H1 (cell line): ENCODE measurements around the gene DNTTIP2. TPM values are rescaled to one million over a fixed set of nuclear protein-coding genes. Genes with fewer than 3 reads are reported as not detected.

Experiments
- CTCF ChIA-PET: fragments of 300-600 bp; sonication (Branson Sonifier 250); formaldehyde crosslinking; loops from one replicate; lab custom pipeline; 2021; ENCODE audit not compliant: partially characterized antibody; lab: Charles Lee
- POLR2A ChIA-PET: fragments of 300-600 bp; sonication (Branson Sonifier 250); formaldehyde crosslinking; loops from one replicate; lab custom pipeline; 2021; ENCODE audit warnings: inconsistent platforms; ENCODE audit not compliant: partially characterized antibody; lab: Charles Lee
- DNase-seq, 2 experiments: peaks; one replicate each; pipeline versions ENCODE4 v3.0.0 to v3.0.0-alpha.2; 2010 to 2022; ENCODE audit warnings: low spot score in 2 of 2, low read depth in 1 of 2, mixed read lengths in 1 of 2
- FAIRE-seq: peaks from 2 replicates; lab custom pipeline; 2011; peaks lifted over from hg19 to GRCh38; lab: Jason Lieb, UNC
- H2AFZ ChIP-seq: 2 replicates; pipeline ENCODE4 v1.8.1; 2012; ENCODE audit warnings: low read length, inconsistent platforms
- H2AK5ac ChIP-seq: 2 replicates; pipeline ENCODE4 v1.6.1; 2013; ENCODE audit warnings: low read depth, low read length
- H2BK120ac ChIP-seq: replicated peaks from 2 replicates; pipeline ENCODE3; 2013; ENCODE audit warnings: low read depth, low read length, inconsistent platforms
- H2BK12ac ChIP-seq: 2 replicates; pipeline ENCODE4 v1.6.1; 2013; ENCODE audit warnings: low read depth, low read length
- H2BK15ac ChIP-seq: 2 replicates; pipeline ENCODE4 v1.6.1; 2013; ENCODE audit warnings: low read length
- H2BK20ac ChIP-seq: 2 replicates; pipeline ENCODE4 v1.6.1; 2013; ENCODE audit warnings: low read length
- H2BK5ac ChIP-seq: 2 replicates; pipeline ENCODE4 v1.6.1; 2013; ENCODE audit warnings: low read depth, low read length
- H3K14ac ChIP-seq: 2 replicates; pipeline ENCODE4 v1.6.1; 2013; ENCODE audit warnings: inconsistent platforms; ENCODE audit not compliant: insufficient read length
- H3K18ac ChIP-seq: 2 replicates; pipeline ENCODE4 v1.6.1; 2013; ENCODE audit warnings: low read length; ENCODE audit errors: extremely low read depth
- H3K23ac ChIP-seq: 2 replicates; pipeline ENCODE4 v1.6.1; 2013; ENCODE audit warnings: inconsistent platforms; ENCODE audit not compliant: insufficient read length
- H3K23me2 ChIP-seq: 2 replicates; pipeline ENCODE4 v1.6.1; 2013; ENCODE audit warnings: low read depth, low read length
- H3K27ac ChIP-seq: 2 replicates; pipeline ENCODE4 v1.6.1; 2011; ENCODE audit warnings: low read depth, low read length, inconsistent platforms
- H3K27me3 ChIP-seq, 4 experiments: replicated peaks in 1 of 4; 1 replicate in 1 of 4; 2 replicates in 3 of 4; pipeline versions ENCODE4 v1.6.1 to v1.8.1; 2011 to 2013; ENCODE audit warnings: low read length in 3 of 4, mild to moderate bottlenecking in 3 of 4, inconsistent platforms in 2 of 4, mixed read lengths in 2 of 4, moderate library complexity in 1 of 4; ENCODE audit not compliant: control insufficient read depth in 3 of 4, insufficient read depth in 3 of 4; ENCODE audit errors: extremely low read depth in 1 of 4
- H3K36me3 ChIP-seq, 4 experiments: 2 replicates each; pipeline versions ENCODE4 v1.6.1 to v1.8.1; 2011 to 2013; ENCODE audit warnings: mild to moderate bottlenecking in 4 of 4, low read length in 3 of 4, moderate library complexity in 2 of 4, control low read depth in 1 of 4, inconsistent platforms in 1 of 4; ENCODE audit not compliant: insufficient read depth in 4 of 4, control insufficient read depth in 2 of 4
- H3K4ac ChIP-seq: replicated peaks from 2 replicates; pipeline ENCODE3; 2013; ENCODE audit warnings: low read length, low read depth, mixed read lengths, inconsistent platforms; ENCODE audit not compliant: insufficient read length
- H3K4me1 ChIP-seq, 4 experiments: replicated peaks in 1 of 4; 1 replicate in 1 of 4; 2 replicates in 3 of 4; pipeline versions ENCODE4 v1.6.1 to v1.8.1; 2011 to 2013; ENCODE audit warnings: low read length in 3 of 4, inconsistent platforms in 2 of 4, mixed read lengths in 1 of 4; ENCODE audit not compliant: insufficient read depth in 4 of 4, control insufficient read depth in 3 of 4
- H3K4me2 ChIP-seq, 2 experiments: 2 replicates each; pipeline versions ENCODE4 v1.6.1 to v1.8.1; 2011 to 2013; ENCODE audit warnings: low read depth in 2 of 2, low read length in 2 of 2, control low read depth in 1 of 2, inconsistent platforms in 1 of 2, mild to moderate bottlenecking in 1 of 2; ENCODE audit not compliant: insufficient read depth in 1 of 2
- H3K4me3 ChIP-seq, 4 experiments: fragments of 200-600, 300-600 bp in 1 of 4; sonication (generic), shearing (Covaris generic), sonication (Bioruptor Twin) in 1 of 4; 2 replicates each; pipeline versions ENCODE4 v1.5.1 to v1.8.1; 2011 to 2016; ENCODE audit warnings: low read length in 4 of 4, low read depth in 3 of 4, control low read depth in 2 of 4, inconsistent platforms in 2 of 4, mild to moderate bottlenecking in 2 of 4, mixed read lengths in 1 of 4, moderate library complexity in 1 of 4; ENCODE audit not compliant: insufficient read depth in 2 of 4; ENCODE audit errors: extremely low read depth in 1 of 4
- H3K56ac ChIP-seq: replicated peaks from 2 replicates; pipeline ENCODE3; 2013; ENCODE audit warnings: low read depth, mild to moderate bottlenecking, mixed read lengths, low read length, inconsistent platforms; ENCODE audit not compliant: insufficient read length
- H3K79me1 ChIP-seq: 2 replicates; pipeline ENCODE4 v1.6.1; 2013; ENCODE audit warnings: low read depth, low read length, control low read depth
- H3K79me2 ChIP-seq, 2 experiments: 2 replicates each; pipeline versions ENCODE4 v1.6.1 to v1.8.1; 2012 to 2013; ENCODE audit warnings: low read length in 2 of 2, mild to moderate bottlenecking in 2 of 2, inconsistent platforms in 1 of 2; ENCODE audit not compliant: insufficient read depth in 2 of 2, control insufficient read depth in 1 of 2
- H3K9ac ChIP-seq, 4 experiments: replicated peaks in 1 of 4; 1 replicate in 1 of 4; 2 replicates in 3 of 4; pipeline versions ENCODE4 v1.6.1 to v1.8.1; 2011 to 2013; ENCODE audit warnings: low read depth in 3 of 4, low read length in 3 of 4, control low read depth in 2 of 4, mild to moderate bottlenecking in 2 of 4, moderate library complexity in 2 of 4, inconsistent platforms in 1 of 4; ENCODE audit errors: extremely low read depth in 1 of 4
- H3K9me3 ChIP-seq, 2 experiments: 2 replicates each; pipeline versions ENCODE4 v1.6.1 to v1.8.1; 2012 to 2013; ENCODE audit warnings: mild to moderate bottlenecking in 2 of 2, moderate library complexity in 2 of 2, control low read depth in 1 of 2, inconsistent platforms in 1 of 2, low read depth in 1 of 2, low read length in 1 of 2, mixed read lengths in 1 of 2; ENCODE audit not compliant: insufficient read depth in 2 of 2
- H4K20me1 ChIP-seq, 2 experiments: replicated peaks in 1 of 2; 2 replicates each; pipeline versions ENCODE3 to v1.8.1; 2011 to 2013; ENCODE audit warnings: inconsistent platforms in 2 of 2, low read length in 2 of 2, mild to moderate bottlenecking in 1 of 2; ENCODE audit not compliant: insufficient read depth in 2 of 2, control insufficient read depth in 1 of 2
- H4K5ac ChIP-seq: 2 replicates; pipeline ENCODE4 v1.6.1; 2013; ENCODE audit warnings: low read length, low read depth, mixed read lengths, inconsistent platforms; ENCODE audit not compliant: insufficient read length
- H4K8ac ChIP-seq: 2 replicates; pipeline ENCODE4 v1.8.0; 2013; ENCODE audit warnings: mild to moderate bottlenecking, moderate library complexity, low read length, inconsistent platforms; ENCODE audit not compliant: insufficient read depth; ENCODE audit errors: extremely low read depth
- H4K91ac ChIP-seq: replicated peaks from 2 replicates; pipeline ENCODE3; 2013; ENCODE audit warnings: low read length, mixed read lengths, inconsistent platforms; ENCODE audit not compliant: insufficient read length
- CHD1 ChIP-seq: IDR thresholded peaks from 2 replicates; pipeline ENCODE4 v1.6.1; 2012; ENCODE audit warnings: low read depth, low read length, improper control_type of control experiment
- EGR1 ChIP-seq: IDR thresholded peaks from 2 replicates; pipeline ENCODE4 v1.6.1; 2011; ENCODE audit warnings: low read depth, low read length, borderline replicate concordance
- MAFK ChIP-seq: IDR thresholded peaks from 2 replicates; pipeline ENCODE4 v1.6.1; 2012; ENCODE audit warnings: low read depth, mild to moderate bottlenecking, improper control_type of control experiment, low read length
- NRF1 ChIP-seq: IDR thresholded peaks from 2 replicates; pipeline ENCODE4 v1.6.1; 2011; ENCODE audit warnings: mild to moderate bottlenecking, low read depth, low read length, improper control_type of control experiment
- PHF8 ChIP-seq: fragments of 200-600 bp; sonication (generic); conservative IDR thresholded peaks from 2 replicates; pipeline ENCODE4 v1.7.1; 2012; ENCODE audit warnings: low read depth, mild to moderate bottlenecking, inconsistent platforms, low read length, moderate library complexity
- POLR2A ChIP-seq, 2 experiments: IDR thresholded peaks; 1 replicate in 1 of 2; 2 replicates in 1 of 2; pipeline ENCODE4 v1.6.1; 2011; ENCODE audit warnings: low read depth in 2 of 2, low read length in 2 of 2, mild to moderate bottlenecking in 2 of 2; ENCODE audit errors: control extremely low read depth in 1 of 2
- RAD21 ChIP-seq, 2 experiments: IDR thresholded peaks in 1 of 2; conservative IDR thresholded peaks in 1 of 2; 2 replicates each; pipeline ENCODE4 v1.6.1; 2011; ENCODE audit warnings: low read depth in 2 of 2, low read length in 2 of 2, improper control_type of control experiment in 1 of 2, inconsistent platforms in 1 of 2, mild to moderate bottlenecking in 1 of 2, moderate library complexity in 1 of 2
- SAP30 ChIP-seq: fragments of 300-600 bp; sonication (generic); IDR thresholded peaks from 2 replicates; pipeline ENCODE4 v1.7.1; 2012; ENCODE audit warnings: low read length, moderate library complexity, mild to moderate bottlenecking, inconsistent platforms; ENCODE audit not compliant: insufficient read depth, insufficient replicate concordance
- TBP ChIP-seq: IDR thresholded peaks from 2 replicates; pipeline ENCODE4 v1.6.1; 2011; ENCODE audit warnings: low read depth, low read length, improper control_type of control experiment
- YY1 ChIP-seq: IDR thresholded peaks from 2 replicates; pipeline ENCODE4 v1.6.1; 2011; ENCODE audit warnings: low read depth, mild to moderate bottlenecking, low read length
- ZNF274 ChIP-seq: IDR thresholded peaks from 2 replicates; pipeline ENCODE4 v1.7.0; 2012; ENCODE audit warnings: low read length, borderline replicate concordance; ENCODE audit errors: extremely low read depth
- WGBS, 2 experiments: shearing (Covaris generic) in 1 of 2; methylation state at CpG; one replicate each; pipeline versions ENCODE4 v1.1.6 to v1.1.7; 2013 to 2015; ENCODE audit warnings: low lambda C conversion rate in 2 of 2, mixed read lengths in 2 of 2, inconsistent platforms in 1 of 2, low coverage in 1 of 2, missing lambda C conversion rate in 1 of 2; ENCODE audit not compliant: insufficient replicate concordance in 2 of 2, insufficient coverage in 1 of 2, insufficient read length in 1 of 2; ENCODE audit errors: extremely low coverage in 1 of 2, missing lambda C conversion rate in 1 of 2; 5-methylcytosine and 5-hydroxymethylcytosine counted together
- polyA plus RNA-seq, 7 experiments: library from polyadenylated mRNA; depleted of rRNA in 3 of 7; stranded (reverse) in 5 of 7; unstranded in 2 of 7; fragments of >200 nt in 5 of 7; fragments of 200-250 nt in 2 of 7; gene quantifications; 1 replicate in 5 of 7; 2 replicates in 1 of 7; 4 replicates in 1 of 7; pipeline versions ENCODE4 v1.2.1 to v1.2.3, GENCODE V29; 2011 to 2013; ENCODE audit warnings: missing spikeins in 2 of 7, mixed read lengths in 2 of 7
- total RNA-seq: library from RNA; stranded (reverse); fragmentation: NEBNext Ultra II Directional; extraction: Animal tissue kit (Norgen Biotek cat#: 25700); gene quantifications from 2 replicates; pipeline ENCODE4 v1.2.1, GENCODE V29; 2021
- TF ChIP-seq, protein P1 (sequence below): IDR thresholded peaks from 2 replicates; pipeline ENCODE4 v1.6.1; 2011; ENCODE audit warnings: low read length, improper control_type of control experiment

Gene DNTTIP2
- total and polyA plus RNA-seq, 2 of the 8 experiments (the other 6 are each of a cell fraction or from before 2014, with no cell fraction given): 6.3 to 80.4 TPM

DNA sequence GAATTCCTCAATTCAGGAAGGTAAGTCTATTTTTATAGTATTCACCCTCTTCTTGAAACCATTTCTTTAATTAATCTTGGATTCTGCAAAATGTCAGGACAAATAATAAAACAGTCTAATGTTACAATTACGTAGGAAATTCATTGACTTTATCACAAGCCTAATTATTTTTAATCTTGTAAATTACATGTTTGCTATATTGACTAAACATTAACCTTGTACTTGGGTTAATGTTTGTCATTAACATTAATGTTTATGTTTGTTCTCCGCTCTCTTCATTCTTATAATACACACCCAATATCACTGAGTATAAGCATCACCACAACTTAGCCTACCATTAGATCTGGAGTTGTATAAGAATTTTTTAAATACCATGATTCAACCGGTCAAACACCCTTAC, 27.5 kb upstream of the DNTTIP2 start:
- no peak overlapping the region for H2AFZ ChIP-seq
- no peak overlapping the region for H3K4me2 ChIP-seq
- no peaks in the 10 kb centered on the region; the same call in 1 of the 2 replicates for H3K79me1 ChIP-seq
- POLR2A ChIA-PET: no interaction called here
- H3K27me3 ChIP-seq: 0 out of 7 replicates have a peak, but pooled peaks cover 0 to 2% (median 1%) of the 10 kb centered on the region in 4 experiments
- H3K4me1 ChIP-seq: peaks cover 0 to 3% (median 2%) of the 10 kb centered on the region in 4 experiments; a peak in 2 of 7 replicates
- FAIRE-seq: no peak
- CTCF ChIA-PET: no interaction called here
- H3K27ac ChIP-seq: no peak overlapping the region
- H3K56ac ChIP-seq: no peak overlapping the region
- H3K9me3 ChIP-seq: no peaks in the 10 kb centered on the region
- no peak overlapping the region for H2BK15ac ChIP-seq
- TF ChIP-seq CHD1: no peak
- no peak for TF ChIP-seq POLR2A (IDR thresholded peaks at IDR 0.05; ENCODE audit: control extremely low read depth in 1 of 2, low read depth in 2 of 2, low read length in 2 of 2)
- TF ChIP-seq, protein P1, sequence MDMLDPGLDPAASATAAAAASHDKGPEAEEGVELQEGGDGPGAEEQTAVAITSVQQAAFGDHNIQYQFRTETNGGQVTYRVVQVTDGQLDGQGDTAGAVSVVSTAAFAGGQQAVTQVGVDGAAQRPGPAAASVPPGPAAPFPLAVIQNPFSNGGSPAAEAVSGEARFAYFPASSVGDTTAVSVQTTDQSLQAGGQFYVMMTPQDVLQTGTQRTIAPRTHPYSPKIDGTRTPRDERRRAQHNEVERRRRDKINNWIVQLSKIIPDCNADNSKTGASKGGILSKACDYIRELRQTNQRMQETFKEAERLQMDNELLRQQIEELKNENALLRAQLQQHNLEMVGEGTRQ: no peak
- no peak for TF ChIP-seq YY1
- TF ChIP-seq PHF8: no peak
- no peak for TF ChIP-seq SAP30
- TF ChIP-seq NRF1: no peak
- TF ChIP-seq EGR1: no peak
- TF ChIP-seq TBP: no peak
- no peak for TF ChIP-seq MAFK
- no peak for TF ChIP-seq ZNF274
- no peak for TF ChIP-seq RAD21 (IDR thresholded peaks at IDR 0.05 in 1 of 2, conservative IDR thresholded peaks at IDR 0.05 in 1 of 2; ENCODE audit: low read depth in 2 of 2, low read length in 2 of 2)
- H4K91ac ChIP-seq: no peak overlapping the region
- no peak overlapping the region for H3K23ac ChIP-seq
- no peaks in the 10 kb centered on the region for H4K20me1 ChIP-seq
- H3K4ac ChIP-seq: no peak overlapping the region
- no peak overlapping the region for H3K4me3 ChIP-seq
- no peak overlapping the region for H4K8ac ChIP-seq
- H2BK20ac ChIP-seq: no peak overlapping the region
- no peaks in the 10 kb centered on the region for H3K36me3 ChIP-seq
- H2BK120ac ChIP-seq: no peak overlapping the region
- DNase-seq: no peak
- H3K79me2 ChIP-seq: peaks cover 0 to 44% of the 10 kb centered on the region in 2 experiments; a peak in 2 of 4 replicates
- H3K23me2 ChIP-seq: peaks cover 10% of the 10 kb centered on the region
- 93% methylated on average over 3 of the region's 3 CpGs; no CpG with 5 or more reads in 1 of the 2 experiments for WGBS, 2 experiments
- no peak overlapping the region for H2BK5ac ChIP-seq
- H4K5ac ChIP-seq: no peak overlapping the region
- H3K18ac ChIP-seq: no peak overlapping the region
- H2BK12ac ChIP-seq: no peak overlapping the region
- H2AK5ac ChIP-seq: no peak overlapping the region
- no peak overlapping the region for H3K9ac ChIP-seq
- H3K14ac ChIP-seq: no peak overlapping the region
